ENCODE data around the gene PACRG.
"Not testable (repeated sequence)": the region's sequence is repeated elsewhere in the genome, so short reads cannot be mapped to it uniquely, and the experiment has no call there.

PACRG gene

GRCh38 chr6:163298079-163298830 lies 570.5 kb downstream of the PACRG start:
- DNase-seq, result no peak

- DNase-seq, result no peak
Observed at GRCh38 chr6:163300838-163301237, 573.1 kb downstream of the PACRG start.

GRCh38 chr6:163301726-163302635 lies 574.2 kb downstream of the PACRG start:
- no peak for DNase-seq

GRCh38 chr6:163302747-163303146 lies 575.0 kb downstream of the PACRG start:
- DNase-seq, result no peak

- no peak for DNase-seq
Observed at GRCh38 chr6:163306000-163306399, 578.2 kb downstream of the PACRG start.

GRCh38 chr6:163308629-163309440 lies 581.1 kb downstream of the PACRG start:
- no peak for DNase-seq

- no peak for DNase-seq
Observed at GRCh38 chr6:163309491-163310026, 581.8 kb downstream of the PACRG start.

- no peak for DNase-seq
Observed at GRCh38 chr6:163310096-163310972, 582.6 kb downstream of the PACRG start.

GRCh38 chr6:163310973-163311383 lies 583.2 kb downstream of the PACRG start:
- no peak for DNase-seq

- no peak for DNase-seq
Observed at GRCh38 chr6:163311830-163312229, 584.1 kb downstream of the PACRG start.

- no peak for DNase-seq
Observed at GRCh38 chr6:163313566-163313965, 585.8 kb downstream of the PACRG start.

- DNase-seq, result no peak
Observed at GRCh38 chr6:163313981-163314380, 586.2 kb downstream of the PACRG start.

GRCh38 chr6:163314791-163315470 lies 587.2 kb downstream of the PACRG start:
- no peak for DNase-seq

GRCh38 chr6:163316866-163317495 lies 589.2 kb downstream of the PACRG start:
- not testable (repeated sequence) for DNase-seq

- no peak for DNase-seq
Observed at GRCh38 chr6:163318071-163318786, 590.5 kb downstream of the PACRG start.

GRCh38 chr6:163319609-163320366 lies 592.0 kb downstream of the PACRG start:
- no peak for DNase-seq

GRCh38 chr6:163320402-163320801 lies 592.6 kb downstream of the PACRG start:
- DNase-seq, result no peak

GRCh38 chr6:163320804-163321203 lies 593.0 kb downstream of the PACRG start:
- no peak for DNase-seq

GRCh38 chr6:163321717-163322116 lies 593.9 kb downstream of the PACRG start:
- no peak for DNase-seq

Data from activated effector memory CD4-positive, alpha-beta T cell treated with anti-CD3 and anti-CD28 coated beads, Interleukin-2, amount 50 U/mL, for 16 hours (primary cell).